ENCODE results near the gene OR5K3.

Gene OR5K3

GRCh38 chr3:98390366-98390765 lies at the start of gene OR5K3:
TSS of gene OR5K3 (plus strand) at chr3:98390666. CDS start at chr3:98390666, 0 bp downstream.
- DNase-seq (ENCODE audit: low read depth), result no peak
- H3K4me3 ChIP-seq (ENCODE audit: control insufficient read depth, low read depth, low read length), result no peak within 1 kb of the TSS
- TF ChIP-seq, protein P1, sequence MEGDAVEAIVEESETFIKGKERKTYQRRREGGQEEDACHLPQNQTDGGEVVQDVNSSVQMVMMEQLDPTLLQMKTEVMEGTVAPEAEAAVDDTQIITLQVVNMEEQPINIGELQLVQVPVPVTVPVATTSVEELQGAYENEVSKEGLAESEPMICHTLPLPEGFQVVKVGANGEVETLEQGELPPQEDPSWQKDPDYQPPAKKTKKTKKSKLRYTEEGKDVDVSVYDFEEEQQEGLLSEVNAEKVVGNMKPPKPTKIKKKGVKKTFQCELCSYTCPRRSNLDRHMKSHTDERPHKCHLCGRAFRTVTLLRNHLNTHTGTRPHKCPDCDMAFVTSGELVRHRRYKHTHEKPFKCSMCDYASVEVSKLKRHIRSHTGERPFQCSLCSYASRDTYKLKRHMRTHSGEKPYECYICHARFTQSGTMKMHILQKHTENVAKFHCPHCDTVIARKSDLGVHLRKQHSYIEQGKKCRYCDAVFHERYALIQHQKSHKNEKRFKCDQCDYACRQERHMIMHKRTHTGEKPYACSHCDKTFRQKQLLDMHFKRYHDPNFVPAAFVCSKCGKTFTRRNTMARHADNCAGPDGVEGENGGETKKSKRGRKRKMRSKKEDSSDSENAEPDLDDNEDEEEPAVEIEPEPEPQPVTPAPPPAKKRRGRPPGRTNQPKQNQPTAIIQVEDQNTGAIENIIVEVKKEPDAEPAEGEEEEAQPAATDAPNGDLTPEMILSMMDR (conservative IDR thresholded peaks at IDR 0.05; ENCODE audit: control insufficient read depth, insufficient read depth, low read depth, low read length), result no peak

- DNase-seq (ENCODE audit: low read depth), result no peak
- TF ChIP-seq, protein P1 (conservative IDR thresholded peaks at IDR 0.05; ENCODE audit: control insufficient read depth, insufficient read depth, low read depth, low read length), result no peak
- H3K4me3 ChIP-seq (ENCODE audit: control insufficient read depth, low read depth, low read length), result no peak overlapping the region
Measured at GRCh38 chr3:98341758-98342157, 48.7 kb upstream of the OR5K3 start.

GRCh38 chr3:98343647-98344507 lies 46.6 kb upstream of the OR5K3 start:
- no peak overlapping the region for H3K4me3 ChIP-seq (ENCODE audit: control insufficient read depth, low read depth, low read length)
- peak; percentile 35 for DNase-seq (ENCODE audit: low read depth)
- TF ChIP-seq, protein P1 (conservative IDR thresholded peaks at IDR 0.05; ENCODE audit: control insufficient read depth, insufficient read depth, low read depth, low read length), result peak; percentile 62

DNA sequence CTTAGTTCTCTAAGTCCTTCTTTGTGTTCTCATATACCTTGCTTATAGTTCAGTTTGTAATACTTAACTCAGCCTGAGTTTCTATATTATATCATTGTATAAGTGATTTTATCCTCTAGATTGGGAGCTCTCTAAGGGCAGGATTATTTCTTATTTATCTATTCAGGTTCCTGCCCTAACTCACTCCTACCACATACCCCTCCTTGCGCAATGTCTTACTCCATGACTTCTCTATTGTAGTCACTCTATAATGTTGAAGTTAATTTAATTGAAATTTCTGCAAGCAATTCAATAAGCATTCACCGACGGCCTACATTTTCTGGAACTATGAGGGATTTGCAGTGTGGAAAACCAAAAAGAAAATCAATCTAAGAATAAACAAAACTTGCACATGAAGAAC lies 40.4 kb upstream of the OR5K3 start:
- no peak for DNase-seq (ENCODE audit: low read depth)
- H3K4me3 ChIP-seq (ENCODE audit: control insufficient read depth, low read depth, low read length), result no peak overlapping the region
- TF ChIP-seq, protein P1 (conservative IDR thresholded peaks at IDR 0.05; ENCODE audit: control insufficient read depth, insufficient read depth, low read depth, low read length), result no peak

- no peak for DNase-seq (ENCODE audit: low read depth)
- TF ChIP-seq, protein P1 (conservative IDR thresholded peaks at IDR 0.05; ENCODE audit: control insufficient read depth, insufficient read depth, low read depth, low read length), result no peak
Measured at GRCh38 chr3:98353554-98353953, 36.9 kb upstream of the OR5K3 start, which contains the start of gene OR5K4. TSS of gene OR5K4 (plus strand) at chr3:98353854. CDS start at chr3:98353854, 0 bp downstream.

DNA sequence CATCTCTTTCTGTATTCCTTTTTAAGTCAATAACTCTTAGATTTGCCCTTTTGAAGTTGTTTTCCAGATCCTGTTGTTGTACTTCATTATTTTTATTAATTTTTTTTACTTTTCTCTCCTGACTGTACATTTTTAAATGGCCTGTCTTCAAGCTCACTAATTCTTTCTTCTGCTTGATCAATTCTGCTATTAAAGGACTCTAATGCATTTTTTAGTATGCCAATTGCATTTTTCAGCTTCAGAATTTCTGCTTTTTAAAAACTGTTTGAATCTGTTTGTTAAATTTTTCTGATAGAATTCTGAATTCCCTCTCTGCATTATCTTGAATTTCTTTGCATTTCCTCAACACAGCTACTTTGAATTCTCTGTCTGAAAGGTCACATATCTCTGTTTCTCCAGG lies 31.2 kb upstream of the OR5K3 start:
- DNase-seq (ENCODE audit: low read depth), result no peak
- TF ChIP-seq, protein P1 (conservative IDR thresholded peaks at IDR 0.05; ENCODE audit: control insufficient read depth, insufficient read depth, low read depth, low read length), result no peak
- H3K4me3 ChIP-seq (ENCODE audit: control insufficient read depth, low read depth, low read length), result no peak overlapping the region

More at GRCh38 chr3:98353554-98353953, 36.9 kb upstream of the OR5K3 start, which contains the start of gene OR5K4:
- H3K4me3 ChIP-seq (ENCODE audit: control insufficient read depth, low read depth, low read length), result no peak within 1 kb of the TSS
